HL-60/S4 (cell line): ENCODE results near the gene EFNB2.

Experiments
- in situ Hi-C: fragments of 300-500 bp; cut with MboI; formaldehyde crosslinking; loops from 2 replicates; pipeline ENCODE4 v1.14.3; 2022; ENCODE audit warnings: low sequenced_read_pairs

EFNB2 gene

GRCh38 chr13:106488076-106488475 is 47.4 kb downstream of the EFNB2 start:
- in situ Hi-C loops, result no loop called here

- in situ Hi-C loops, result no loop called here
These were observed 48.3 kb downstream of the EFNB2 start for GRCh38 chr13:106487129-106487528.

- in situ Hi-C loops, result no loop called here
These were observed 49.2 kb downstream of the EFNB2 start for GRCh38 chr13:106486287-106486686.

- in situ Hi-C loops, result no loop called here
These were observed 50.8 kb downstream of the EFNB2 start for GRCh38 chr13:106484537-106485193.

GRCh38 chr13:106484084-106484483 is 51.4 kb downstream of the EFNB2 start:
- in situ Hi-C loops, result no loop called here

GRCh38 chr13:106481919-106482318 is 53.5 kb downstream of the EFNB2 start:
- in situ Hi-C loops, result no loop called here

- in situ Hi-C loops, result no loop called here
These were observed 55.0 kb downstream of the EFNB2 start for GRCh38 chr13:106480351-106480910.

- in situ Hi-C loops, result no loop called here
These were observed 55.5 kb downstream of the EFNB2 start for GRCh38 chr13:106479929-106480328.

- in situ Hi-C loops, result no loop called here
These were observed 57.3 kb downstream of the EFNB2 start for GRCh38 chr13:106478116-106478515.

GRCh38 chr13:106477303-106477702 is 58.2 kb downstream of the EFNB2 start:
- in situ Hi-C loops, result no loop called here

GRCh38 chr13:106475852-106476251 is 59.6 kb downstream of the EFNB2 start:
- in situ Hi-C loops, result no loop called here

- in situ Hi-C loops, result no loop called here
These were observed 60.5 kb downstream of the EFNB2 start for GRCh38 chr13:106474912-106475311.

- in situ Hi-C loops, result no loop called here
These were observed 62.3 kb downstream of the EFNB2 start for GRCh38 chr13:106473154-106473553.

GRCh38 chr13:106472621-106473020 is 62.8 kb downstream of the EFNB2 start:
- in situ Hi-C loops, result no loop called here

- in situ Hi-C loops, result no loop called here
These were observed 63.4 kb downstream of the EFNB2 start for GRCh38 chr13:106471957-106472543.

- in situ Hi-C loops, result no loop called here
These were observed 64.9 kb downstream of the EFNB2 start for GRCh38 chr13:106470576-106470975.

- in situ Hi-C loops, result no loop called here
These were observed 66.5 kb downstream of the EFNB2 start for GRCh38 chr13:106468744-106469590.

GRCh38 chr13:106468207-106468606 is 67.3 kb downstream of the EFNB2 start:
- in situ Hi-C loops, result no loop called here

- in situ Hi-C loops, result no loop called here
These were observed 67.9 kb downstream of the EFNB2 start for GRCh38 chr13:106467427-106468122.

- in situ Hi-C loops, result no loop called here
These were observed 68.6 kb downstream of the EFNB2 start for GRCh38 chr13:106466691-106467426.
